Breast epithelium (tissue), 4 donors: ENCODE data around the gene CACNA2D1. TPM values are rescaled to one million over a fixed set of nuclear protein-coding genes. Genes with fewer than 3 reads are reported as not detected.

ENCODE experiments used
- DNase-seq, 2 donors: peaks; one replicate each; pipeline ENCODE4 v3.0.0-alpha.2; 2019; ENCODE audit warnings: low spot score in 2 of 2
- H3K27ac ChIP-seq, 2 donors: fragments of 200-600 bp; sonication (generic) in 1 of 2; one replicate each; pipeline ENCODE4 v1.5.1; 2016 to 2019; ENCODE audit warnings: mild to moderate bottlenecking in 1 of 2
- H3K27me3 ChIP-seq, 2 donors: fragments of 200-600 bp; sonication (generic) in 1 of 2; one replicate each; pipeline versions ENCODE4 v1.5.1 to v1.6.0; 2017 to 2019; ENCODE audit warnings: control low read depth in 1 of 2, mild to moderate bottlenecking in 1 of 2
- H3K36me3 ChIP-seq: fragments of 200-600 bp; one replicate; pipeline ENCODE4 v1.5.1; 2019
- H3K4me1 ChIP-seq, 2 donors: fragments of 200-600 bp; sonication (generic); one replicate each; pipeline ENCODE4 v1.5.1; 2016 to 2019; ENCODE audit warnings: control low read depth in 1 of 2
- H3K4me3 ChIP-seq, 3 donors: fragments of 200-600 bp; sonication (generic); 1 replicate in 2 of 3; 2 replicates in 1 of 3; pipeline ENCODE4 v1.5.1; 2016 to 2019; ENCODE audit warnings: mild to moderate bottlenecking in 3 of 3, moderate library complexity in 2 of 3
- H3K9me3 ChIP-seq, 2 donors: fragments of 200-600 bp; sonication (generic) in 1 of 2; one replicate each; pipeline ENCODE4 v1.5.1; 2016 to 2019; ENCODE audit warnings: control low read depth in 1 of 2
- POLR2A ChIP-seq: fragments of 450-650 bp; IDR thresholded peaks from one replicate; pipeline ENCODE4 v1.6.1; 2016; ENCODE audit warnings: antibody characterized with exemption, mild to moderate bottlenecking, moderate library complexity
- POLR2AphosphoS5 ChIP-seq, 3 donors: sonication (generic); formaldehyde crosslinking; IDR thresholded peaks; one replicate each; pipeline ENCODE4 v1.6.1; 2017; ENCODE audit warnings: antibody characterized with exemption in 3 of 3
- intact Hi-C: fragments of 100-400 bp; cut with DNase I; formaldehyde crosslinking; loops from one replicate; pipeline ENCODE4 v1.15.1; 2023; ENCODE audit warnings: low total_unique reads
- total RNA-seq, 3 donors: library from RNA; depleted of rRNA; stranded (reverse); fragments of >200 nt; gene quantifications; one replicate each; pipeline ENCODE4 v1.1.0, GENCODE V29; 2016
- TF ChIP-seq, protein P1 (sequence below), 3 donors: fragments of 450-650 bp; IDR thresholded peaks; one replicate each; pipeline ENCODE4 v1.5.1; 2016 to 2017; ENCODE audit warnings: antibody characterized with exemption in 3 of 3, mild to moderate bottlenecking in 3 of 3, moderate library complexity in 3 of 3

Gene CACNA2D1
- total RNA-seq, 3 donors from 2014 or later = 10.2 to 79.4 (median 16.0) TPM

DNA sequence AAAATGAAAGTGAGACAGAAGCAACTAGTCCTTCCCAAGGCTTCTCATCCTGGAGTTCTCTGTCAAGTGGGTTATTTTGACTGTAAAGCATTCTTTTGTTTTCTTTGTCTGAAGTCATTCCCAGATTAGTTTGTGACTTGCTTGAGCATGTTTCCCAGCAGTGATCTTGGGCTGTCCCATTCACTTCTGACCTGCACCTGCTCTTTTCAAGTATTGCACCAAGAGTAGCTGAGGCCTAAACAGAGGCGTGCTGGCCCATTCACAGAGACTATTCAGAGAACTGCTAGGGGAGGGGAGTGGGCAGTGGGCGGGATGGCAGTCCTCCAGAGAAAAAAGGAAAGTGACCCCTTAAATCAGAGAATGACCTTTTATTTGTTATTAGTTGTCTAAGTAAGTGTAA, 61.3 kb downstream of the CACNA2D1 start:
- intact Hi-C loops = no loop called here
- no peak for DNase-seq
- no peak overlapping the region for H3K27ac ChIP-seq
- no peaks in the 10 kb centered on the region for H3K9me3 ChIP-seq
- no peaks in the 10 kb centered on the region for H3K27me3 ChIP-seq
- H3K4me1 ChIP-seq = no peaks in the 10 kb centered on the region
- H3K36me3 ChIP-seq = no peaks in the 10 kb centered on the region
- no peak for TF ChIP-seq POLR2A
- TF ChIP-seq, protein P1, sequence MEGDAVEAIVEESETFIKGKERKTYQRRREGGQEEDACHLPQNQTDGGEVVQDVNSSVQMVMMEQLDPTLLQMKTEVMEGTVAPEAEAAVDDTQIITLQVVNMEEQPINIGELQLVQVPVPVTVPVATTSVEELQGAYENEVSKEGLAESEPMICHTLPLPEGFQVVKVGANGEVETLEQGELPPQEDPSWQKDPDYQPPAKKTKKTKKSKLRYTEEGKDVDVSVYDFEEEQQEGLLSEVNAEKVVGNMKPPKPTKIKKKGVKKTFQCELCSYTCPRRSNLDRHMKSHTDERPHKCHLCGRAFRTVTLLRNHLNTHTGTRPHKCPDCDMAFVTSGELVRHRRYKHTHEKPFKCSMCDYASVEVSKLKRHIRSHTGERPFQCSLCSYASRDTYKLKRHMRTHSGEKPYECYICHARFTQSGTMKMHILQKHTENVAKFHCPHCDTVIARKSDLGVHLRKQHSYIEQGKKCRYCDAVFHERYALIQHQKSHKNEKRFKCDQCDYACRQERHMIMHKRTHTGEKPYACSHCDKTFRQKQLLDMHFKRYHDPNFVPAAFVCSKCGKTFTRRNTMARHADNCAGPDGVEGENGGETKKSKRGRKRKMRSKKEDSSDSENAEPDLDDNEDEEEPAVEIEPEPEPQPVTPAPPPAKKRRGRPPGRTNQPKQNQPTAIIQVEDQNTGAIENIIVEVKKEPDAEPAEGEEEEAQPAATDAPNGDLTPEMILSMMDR (IDR thresholded peaks at IDR 0.05) = no peak
- no peak overlapping the region for H3K4me3 ChIP-seq

GRCh38 chr7:82376739-82377138, 66.8 kb downstream of the CACNA2D1 start:
- Histone ChIP-seq H3K36me3 (no peaks in the 10 kb centered on the region), H3K4me1 (no peaks in the 10 kb centered on the region), H3K9me3 (no peaks in the 10 kb centered on the region), H3K27ac (no peak overlapping the region), H3K27me3 (no peaks in the 10 kb centered on the region), H3K4me3 (no peak overlapping the region)
- DNase-seq = no peak
- TF ChIP-seq, protein P1 (IDR thresholded peaks at IDR 0.05) = no peak
- TF ChIP-seq POLR2A (no peak), POLR2AphosphoS5 (IDR thresholded peaks at IDR 0.05) (no peak)
- intact Hi-C loops = no loop called here

DNA sequence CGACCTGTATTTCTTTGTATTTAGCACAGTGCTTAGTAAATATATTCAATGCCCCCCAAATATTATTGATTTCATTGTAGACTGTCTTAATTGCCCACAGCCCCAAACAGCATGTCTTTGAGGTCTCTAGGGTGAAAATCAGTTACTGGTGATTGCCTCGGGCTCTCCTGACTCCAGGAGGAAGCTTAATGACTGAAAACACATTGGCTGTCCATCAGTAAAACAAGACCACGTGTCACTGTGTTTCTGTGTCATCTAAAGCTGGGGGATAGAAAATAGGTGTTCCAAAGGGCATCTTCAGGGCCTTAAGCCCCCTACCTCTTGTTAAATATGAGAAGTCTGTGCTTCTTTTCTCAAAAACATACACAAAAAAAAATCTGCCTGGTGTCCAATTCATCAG, 67.9 kb downstream of the CACNA2D1 start:
- H3K27me3 ChIP-seq = no peaks in the 10 kb centered on the region
- intact Hi-C loops = no loop called here
- H3K9me3 ChIP-seq = no peaks in the 10 kb centered on the region
- no peak overlapping the region for H3K27ac ChIP-seq
- TF ChIP-seq POLR2A = no peak
- no peaks in the 10 kb centered on the region for H3K36me3 ChIP-seq
- DNase-seq = no peak
- no peaks in the 10 kb centered on the region for H3K4me1 ChIP-seq
- H3K4me3 ChIP-seq = no peak overlapping the region

DNA sequence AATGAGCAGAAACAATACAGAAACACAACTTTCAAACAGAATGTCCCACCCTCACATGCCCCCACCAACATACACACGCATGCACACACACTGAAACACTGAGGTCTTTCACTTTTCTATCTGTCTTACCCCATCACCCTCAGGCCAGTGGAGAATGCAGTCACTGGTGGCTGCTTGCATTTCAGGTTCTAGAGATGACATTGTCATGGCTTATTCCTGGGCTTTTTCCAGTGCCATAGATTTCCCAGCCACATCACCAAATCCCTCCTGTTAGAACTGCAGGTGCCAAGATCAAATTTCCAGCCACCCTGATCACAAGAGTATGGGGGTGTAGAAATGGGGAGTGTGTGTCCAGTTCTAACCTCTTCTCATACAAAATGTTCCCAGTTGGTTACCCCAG, 68.4 kb downstream of the CACNA2D1 start:
- no peaks in the 10 kb centered on the region for H3K36me3 ChIP-seq
- no peaks in the 10 kb centered on the region for H3K4me1 ChIP-seq
- H3K27ac ChIP-seq = no peak overlapping the region
- H3K4me3 ChIP-seq = no peak overlapping the region
- H3K9me3 ChIP-seq = no peaks in the 10 kb centered on the region
- H3K27me3 ChIP-seq = no peaks in the 10 kb centered on the region
- DNase-seq = no peak
- intact Hi-C loops = no loop called here
- TF ChIP-seq POLR2AphosphoS5 (IDR thresholded peaks at IDR 0.05) (no peak), POLR2A (no peak)
- TF ChIP-seq, protein P1 (IDR thresholded peaks at IDR 0.05) = no peak

DNA sequence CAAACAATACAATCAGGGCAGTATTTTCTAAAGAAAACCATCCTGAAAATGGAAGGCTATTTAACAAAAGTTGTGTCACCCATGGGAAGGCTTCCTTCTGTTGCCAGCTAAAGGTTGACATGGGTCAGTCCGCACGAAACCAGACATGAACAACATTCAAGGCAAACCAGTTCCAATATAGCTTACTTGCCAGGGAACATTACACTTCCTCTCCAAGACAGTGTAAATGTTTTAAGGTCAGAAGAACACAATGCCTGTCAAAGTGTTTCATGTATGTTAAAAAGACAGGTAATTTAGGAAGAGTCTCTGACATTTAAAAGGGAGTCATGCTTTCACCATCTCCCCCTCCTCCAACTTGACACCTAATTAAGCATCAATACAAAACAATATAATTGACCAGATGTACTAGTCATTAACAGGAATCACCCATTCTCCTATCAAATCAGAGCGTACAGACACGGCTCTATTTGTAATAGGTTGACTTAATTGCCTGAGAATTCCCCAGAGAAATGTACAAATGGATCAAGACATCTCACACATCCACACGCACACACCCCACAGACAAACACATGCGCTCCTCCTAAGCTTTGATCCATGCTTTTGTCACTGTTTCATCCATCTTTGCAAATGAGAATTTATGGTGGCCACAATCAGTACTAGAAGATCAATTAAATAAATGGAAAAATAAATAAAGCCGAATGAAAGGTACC, 69.5 kb downstream of the CACNA2D1 start:
- no peaks in the 10 kb centered on the region for H3K4me1 ChIP-seq
- TF ChIP-seq, protein P1 (IDR thresholded peaks at IDR 0.05) = no peak
- TF ChIP-seq POLR2A = no peak
- no peak for TF ChIP-seq POLR2AphosphoS5 (IDR thresholded peaks at IDR 0.05)
- H3K9me3 ChIP-seq = no peaks in the 10 kb centered on the region
- no peaks in the 10 kb centered on the region for H3K36me3 ChIP-seq
- no peak overlapping the region for H3K27ac ChIP-seq
- no peak overlapping the region for H3K4me3 ChIP-seq
- DNase-seq = no peak
- H3K27me3 ChIP-seq = no peaks in the 10 kb centered on the region
- intact Hi-C loops = no loop called here
